Nephron (organoid): ENCODE data around the gene ZNF439.
A peak's percentile ranks its signal among the peaks of the same experiment; 100 is the strongest.
"Not testable (repeated sequence)": the region's sequence is repeated elsewhere in the genome, so short reads cannot be mapped to it uniquely, and the experiment has no call there.

ENCODE experiments used
- H3K27ac Mint-ChIP-seq, 3 experiments: 2 replicates each; pipeline ENCODE4 v1.8.0; 2020; ENCODE audit warnings: mixed read lengths in 3 of 3, mild to moderate bottlenecking in 2 of 3, moderate library complexity in 1 of 3
- H3K27me3 Mint-ChIP-seq: 2 replicates; pipeline ENCODE4 v1.8.0; 2021; ENCODE audit warnings: low read depth, mild to moderate bottlenecking, moderate library complexity, mixed read lengths
- H3K36me3 Mint-ChIP-seq: 2 replicates; pipeline ENCODE4 v1.8.0; 2020; ENCODE audit warnings: low read depth, mixed read lengths
- H3K4me1 Mint-ChIP-seq: 2 replicates; pipeline ENCODE4 v1.8.0; 2020; ENCODE audit warnings: mixed read lengths
- H3K4me3 Mint-ChIP-seq, 3 experiments: 2 replicates each; pipeline ENCODE4 v1.8.0; 2020; ENCODE audit warnings: mild to moderate bottlenecking in 3 of 3, mixed read lengths in 3 of 3, moderate library complexity in 2 of 3
- H3K9me3 Mint-ChIP-seq: 2 replicates; pipeline ENCODE4 v1.8.0; 2020; ENCODE audit warnings: mixed read lengths
- TF ChIP-seq, protein P1 (sequence below), 3 experiments: fragments of 200-600 bp; sonication (generic); IDR thresholded peaks; one replicate each; pipeline ENCODE4 v1.5.0; 2021; ENCODE audit warnings: antibody characterized with exemption in 3 of 3; ENCODE audit not compliant: unreplicated experiment in 3 of 3

ZNF439 gene

DNA sequence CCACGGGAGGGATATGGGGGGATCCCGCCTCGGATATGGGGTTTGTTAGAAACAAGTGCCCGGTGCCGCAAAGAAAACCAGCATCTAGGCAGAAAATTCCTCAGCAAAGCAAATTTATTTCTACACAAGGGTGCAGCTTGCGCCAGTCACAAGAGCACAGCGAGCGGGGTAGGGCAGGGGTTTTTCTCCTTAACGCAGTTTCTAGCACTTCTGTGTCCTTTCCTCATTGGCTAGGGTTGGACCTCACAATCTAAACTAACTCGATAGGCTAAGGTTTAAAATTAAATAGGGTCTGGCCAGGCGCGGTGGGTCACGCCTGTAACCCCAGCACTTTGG, 33.9 kb upstream of the ZNF439 start:
- H3K27me3 Mint-ChIP-seq = no peaks in the 10 kb centered on the region
- TF ChIP-seq, protein P1, sequence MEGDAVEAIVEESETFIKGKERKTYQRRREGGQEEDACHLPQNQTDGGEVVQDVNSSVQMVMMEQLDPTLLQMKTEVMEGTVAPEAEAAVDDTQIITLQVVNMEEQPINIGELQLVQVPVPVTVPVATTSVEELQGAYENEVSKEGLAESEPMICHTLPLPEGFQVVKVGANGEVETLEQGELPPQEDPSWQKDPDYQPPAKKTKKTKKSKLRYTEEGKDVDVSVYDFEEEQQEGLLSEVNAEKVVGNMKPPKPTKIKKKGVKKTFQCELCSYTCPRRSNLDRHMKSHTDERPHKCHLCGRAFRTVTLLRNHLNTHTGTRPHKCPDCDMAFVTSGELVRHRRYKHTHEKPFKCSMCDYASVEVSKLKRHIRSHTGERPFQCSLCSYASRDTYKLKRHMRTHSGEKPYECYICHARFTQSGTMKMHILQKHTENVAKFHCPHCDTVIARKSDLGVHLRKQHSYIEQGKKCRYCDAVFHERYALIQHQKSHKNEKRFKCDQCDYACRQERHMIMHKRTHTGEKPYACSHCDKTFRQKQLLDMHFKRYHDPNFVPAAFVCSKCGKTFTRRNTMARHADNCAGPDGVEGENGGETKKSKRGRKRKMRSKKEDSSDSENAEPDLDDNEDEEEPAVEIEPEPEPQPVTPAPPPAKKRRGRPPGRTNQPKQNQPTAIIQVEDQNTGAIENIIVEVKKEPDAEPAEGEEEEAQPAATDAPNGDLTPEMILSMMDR (IDR thresholded peaks at IDR 0.05; ENCODE audit: unreplicated experiment in 3 of 3) = no peak
- peaks cover 79% of the 10 kb centered on the region for H3K36me3 Mint-ChIP-seq
- H3K27ac Mint-ChIP-seq = peak overlapping the region in 1 of 3 experiments; percentile 96
- H3K4me3 Mint-ChIP-seq = peak overlapping the region; percentile 89 to 95 (median 91)
- peaks cover 7% of the 10 kb centered on the region for H3K4me1 Mint-ChIP-seq
- peaks cover 49% of the 10 kb centered on the region for H3K9me3 Mint-ChIP-seq

DNA sequence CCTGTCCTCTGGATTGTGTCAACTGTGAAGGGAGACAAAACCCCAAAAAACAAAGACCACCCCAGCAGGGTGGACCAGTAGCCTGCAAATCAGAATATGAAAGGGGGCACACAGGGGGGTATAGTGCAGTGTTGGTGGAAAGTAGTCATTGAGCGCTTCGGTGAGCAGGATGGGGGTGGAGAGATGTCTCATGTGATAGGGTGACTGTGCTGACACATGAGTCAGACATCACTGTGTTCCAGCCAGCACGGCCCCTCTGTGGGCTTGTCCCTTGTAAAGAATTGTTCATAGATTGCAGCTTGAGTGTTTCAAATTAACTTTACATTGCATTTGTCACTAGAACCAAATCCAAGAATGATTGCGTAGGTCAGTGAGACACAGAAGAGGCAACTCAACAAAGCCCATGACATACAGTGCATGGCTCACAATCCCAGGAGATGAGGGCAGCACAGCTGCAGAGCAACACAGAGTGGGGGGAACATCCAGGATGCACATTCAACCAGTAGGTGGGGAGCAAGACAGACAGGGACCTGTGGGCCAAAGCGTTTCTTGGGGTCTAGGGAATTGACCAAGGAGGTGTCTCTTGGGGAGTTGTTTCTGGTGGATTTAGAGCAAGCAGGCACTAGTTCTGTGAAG, 26.9 kb upstream of the ZNF439 start:
- Mint-ChIP-seq H3K4me3 (no peak overlapping the region), H3K9me3 (peaks cover 55% of the 10 kb centered on the region), H3K4me1 (no peaks in the 10 kb centered on the region), H3K27ac (no peak overlapping the region), H3K27me3 (no peaks in the 10 kb centered on the region), H3K36me3 (peaks cover 98% of the 10 kb centered on the region)
- TF ChIP-seq, protein P1 (IDR thresholded peaks at IDR 0.05; ENCODE audit: unreplicated experiment in 3 of 3) = no peak

DNA sequence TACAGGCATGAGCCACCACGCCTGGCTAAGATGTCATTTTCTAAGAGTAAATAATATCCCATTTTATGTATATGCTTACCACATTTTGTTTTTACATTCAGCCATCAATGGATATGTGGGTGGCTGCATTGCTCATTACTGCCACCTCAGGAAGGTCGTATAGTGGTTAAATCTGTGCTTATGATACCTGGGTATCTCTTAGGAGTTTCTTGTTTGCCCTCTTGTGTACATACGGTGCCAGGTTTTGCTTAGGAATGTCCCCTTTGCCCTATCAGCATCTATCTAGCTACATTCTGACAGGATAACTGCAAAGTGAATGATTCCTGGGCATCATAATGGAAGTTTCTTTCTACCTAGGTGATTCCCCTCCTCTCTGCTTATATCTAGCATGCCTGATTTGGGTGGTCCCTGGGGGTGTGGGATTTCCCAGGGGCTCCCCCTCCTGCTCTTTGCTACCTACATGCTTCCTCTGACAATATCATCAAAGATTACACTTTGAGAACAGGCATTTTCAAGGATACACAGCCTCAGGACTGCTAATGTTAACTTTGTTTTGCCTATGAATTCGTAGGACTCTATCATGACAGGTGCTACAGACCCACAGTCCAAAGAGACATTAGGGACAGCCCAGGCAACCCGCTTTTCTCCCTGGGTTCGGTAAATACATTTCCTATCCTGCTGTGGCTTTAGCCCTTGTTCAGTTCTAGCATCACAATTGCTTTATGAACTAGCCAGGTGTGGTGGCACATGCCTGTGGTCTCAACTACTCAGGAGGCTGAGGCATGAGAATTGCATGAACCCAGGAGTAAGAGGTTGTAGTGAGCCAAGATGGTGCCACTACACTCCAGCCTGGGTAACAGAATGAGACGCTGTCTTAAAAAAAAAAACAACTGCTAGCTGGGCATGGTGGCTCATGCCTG, 19.3 kb upstream of the ZNF439 start:
- not testable (repeated sequence) for H3K4me3 Mint-ChIP-seq, H3K27ac Mint-ChIP-seq, H3K4me1 Mint-ChIP-seq, H3K27me3 Mint-ChIP-seq
- peaks cover 99% of the 10 kb centered on the region for H3K36me3 Mint-ChIP-seq
- H3K9me3 Mint-ChIP-seq = peaks cover 84% of the 10 kb centered on the region

DNA sequence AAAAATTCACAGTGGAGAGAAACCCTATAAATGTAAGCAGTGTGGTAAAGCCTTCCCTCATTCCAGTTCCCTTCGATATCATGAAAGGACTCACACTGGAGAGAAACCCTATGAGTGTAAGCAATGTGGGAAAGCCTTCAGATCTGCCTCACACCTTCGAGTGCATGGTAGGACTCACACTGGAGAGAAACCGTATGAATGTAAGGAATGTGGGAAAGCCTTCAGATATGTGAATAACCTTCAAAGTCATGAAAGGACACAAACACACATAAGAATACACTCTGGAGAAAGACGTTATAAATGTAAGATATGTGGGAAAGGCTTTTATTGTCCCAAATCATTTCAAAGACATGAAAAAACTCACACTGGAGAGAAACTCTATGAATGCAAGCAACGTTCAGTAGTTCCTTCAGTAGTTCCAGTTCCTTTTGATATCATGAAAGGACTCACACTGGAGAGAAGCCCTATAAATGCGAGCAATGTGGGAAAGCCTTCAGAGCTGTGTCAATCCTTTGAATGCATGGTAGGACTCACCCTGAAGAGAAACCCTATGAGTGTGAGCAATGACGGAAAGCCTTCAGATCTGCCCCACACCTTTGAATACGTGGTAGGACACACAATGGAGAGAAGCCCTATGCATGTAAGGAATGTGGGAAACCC, 16.1 kb upstream of the ZNF439 start:
- Mint-ChIP-seq H3K27ac (no peak overlapping the region), H3K4me1 (no peaks in the 10 kb centered on the region), H3K4me3 (no peak overlapping the region), H3K36me3 (peaks cover 100% of the 10 kb centered on the region), H3K27me3 (no peaks in the 10 kb centered on the region), H3K9me3 (peaks cover 87% of the 10 kb centered on the region)
- TF ChIP-seq, protein P1 (IDR thresholded peaks at IDR 0.05; ENCODE audit: unreplicated experiment in 3 of 3) = no peak

DNA sequence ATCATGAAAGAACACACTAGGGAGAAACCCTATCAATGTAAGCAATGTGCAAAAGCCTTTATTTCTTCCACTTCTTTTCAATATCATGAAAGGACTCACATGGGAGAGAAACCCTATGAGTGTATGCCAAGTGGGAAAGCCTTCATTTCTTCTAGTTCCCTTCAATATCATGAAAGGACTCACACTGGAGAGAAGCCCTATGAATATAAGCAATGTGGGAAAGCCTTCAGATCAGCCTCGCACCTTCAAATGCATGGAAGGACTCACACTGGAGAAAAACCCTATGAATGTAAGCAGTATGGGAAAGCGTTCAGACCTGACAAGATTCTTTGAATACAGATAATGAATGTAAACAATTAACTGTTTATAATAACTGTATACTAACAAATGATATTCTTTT, 15.0 kb upstream of the ZNF439 start:
- peaks cover 78% of the 10 kb centered on the region for H3K9me3 Mint-ChIP-seq
- TF ChIP-seq, protein P1 (IDR thresholded peaks at IDR 0.05; ENCODE audit: unreplicated experiment in 3 of 3) = no peak
- no peak overlapping the region for H3K27ac Mint-ChIP-seq
- no peaks in the 10 kb centered on the region for H3K4me1 Mint-ChIP-seq
- H3K36me3 Mint-ChIP-seq = peaks cover 91% of the 10 kb centered on the region
- H3K4me3 Mint-ChIP-seq = no peak overlapping the region
- no peaks in the 10 kb centered on the region for H3K27me3 Mint-ChIP-seq

DNA sequence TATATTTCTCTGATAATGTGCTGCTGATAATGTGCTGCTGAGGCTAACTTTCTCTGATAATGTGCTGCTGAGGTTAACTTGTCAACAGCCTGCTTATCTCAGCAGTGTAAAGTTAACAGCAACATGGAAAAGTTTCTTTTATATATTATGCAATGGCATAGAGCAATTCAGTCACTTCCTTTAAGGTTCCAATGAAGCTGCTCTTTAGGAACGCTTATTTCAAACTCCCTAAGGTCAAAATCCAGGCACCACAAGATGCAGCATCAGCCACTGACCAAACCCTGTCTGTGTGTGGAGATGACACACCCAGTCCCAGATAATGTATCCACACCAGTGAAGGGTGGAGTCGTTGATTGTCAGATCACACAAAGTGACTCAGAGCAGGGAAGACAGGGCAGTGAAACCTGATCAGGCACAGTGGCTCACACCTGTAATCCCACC, 12.9 kb upstream of the ZNF439 start:
- not testable (repeated sequence) for H3K27me3 Mint-ChIP-seq, H3K4me1 Mint-ChIP-seq, H3K27ac Mint-ChIP-seq, H3K4me3 Mint-ChIP-seq
- H3K36me3 Mint-ChIP-seq = peaks cover 76% of the 10 kb centered on the region
- H3K9me3 Mint-ChIP-seq = peaks cover 67% of the 10 kb centered on the region
